ENCODE measurements around the gene THBS1.

DNA sequence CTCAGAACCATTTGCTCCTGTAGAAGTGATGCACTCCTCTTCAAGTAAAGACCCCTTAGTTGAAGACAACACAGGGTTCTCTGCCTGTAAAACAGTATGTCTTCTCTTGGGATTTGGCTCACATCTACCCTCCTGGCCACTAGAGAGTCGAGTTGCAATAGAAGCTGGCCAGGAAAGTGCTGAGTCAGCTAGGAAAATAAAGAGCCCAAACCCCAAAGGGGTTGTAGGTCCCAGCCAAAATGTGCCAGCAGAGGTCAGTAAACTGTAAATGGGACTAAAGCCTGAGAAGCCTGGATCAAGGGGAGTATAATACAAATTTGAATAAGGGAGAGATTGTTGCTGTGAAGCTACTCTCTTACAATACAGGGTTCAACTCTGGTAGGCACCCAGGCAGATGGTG lies 37.2 kb upstream of the THBS1 start:
- TF ChIP-seq, protein P1, sequence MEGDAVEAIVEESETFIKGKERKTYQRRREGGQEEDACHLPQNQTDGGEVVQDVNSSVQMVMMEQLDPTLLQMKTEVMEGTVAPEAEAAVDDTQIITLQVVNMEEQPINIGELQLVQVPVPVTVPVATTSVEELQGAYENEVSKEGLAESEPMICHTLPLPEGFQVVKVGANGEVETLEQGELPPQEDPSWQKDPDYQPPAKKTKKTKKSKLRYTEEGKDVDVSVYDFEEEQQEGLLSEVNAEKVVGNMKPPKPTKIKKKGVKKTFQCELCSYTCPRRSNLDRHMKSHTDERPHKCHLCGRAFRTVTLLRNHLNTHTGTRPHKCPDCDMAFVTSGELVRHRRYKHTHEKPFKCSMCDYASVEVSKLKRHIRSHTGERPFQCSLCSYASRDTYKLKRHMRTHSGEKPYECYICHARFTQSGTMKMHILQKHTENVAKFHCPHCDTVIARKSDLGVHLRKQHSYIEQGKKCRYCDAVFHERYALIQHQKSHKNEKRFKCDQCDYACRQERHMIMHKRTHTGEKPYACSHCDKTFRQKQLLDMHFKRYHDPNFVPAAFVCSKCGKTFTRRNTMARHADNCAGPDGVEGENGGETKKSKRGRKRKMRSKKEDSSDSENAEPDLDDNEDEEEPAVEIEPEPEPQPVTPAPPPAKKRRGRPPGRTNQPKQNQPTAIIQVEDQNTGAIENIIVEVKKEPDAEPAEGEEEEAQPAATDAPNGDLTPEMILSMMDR (IDR thresholded peaks at IDR 0.05), result no peak
- TF ChIP-seq, protein P2, sequence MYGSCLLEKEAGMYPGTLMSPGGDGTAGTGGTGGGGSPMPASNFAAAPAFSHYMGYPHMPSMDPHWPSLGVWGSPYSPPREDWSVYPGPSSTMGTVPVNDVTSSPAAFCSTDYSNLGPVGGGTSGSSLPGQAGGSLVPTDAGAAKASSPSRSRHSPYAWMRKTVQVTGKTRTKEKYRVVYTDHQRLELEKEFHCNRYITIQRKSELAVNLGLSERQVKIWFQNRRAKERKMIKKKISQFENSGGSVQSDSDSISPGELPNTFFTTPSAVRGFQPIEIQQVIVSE (CRISPR knock-in tag; IDR thresholded peaks at IDR 0.05; ENCODE audit: borderline replicate concordance), result no peak
- TF ChIP-seq NFYB (CRISPR knock-in tag; conservative IDR thresholded peaks at IDR 0.05; ENCODE audit: low read depth), result no peak
- TF ChIP-seq ZNF138 (CRISPR knock-in tag; conservative IDR thresholded peaks at IDR 0.05), result no peak
- no peak for TF ChIP-seq FOXJ3 (CRISPR knock-in tag; IDR thresholded peaks at IDR 0.05; ENCODE audit: borderline replicate concordance)
- TF ChIP-seq CREM (CRISPR knock-in tag; IDR thresholded peaks at IDR 0.05), result no peak
- TF ChIP-seq, protein P3, sequence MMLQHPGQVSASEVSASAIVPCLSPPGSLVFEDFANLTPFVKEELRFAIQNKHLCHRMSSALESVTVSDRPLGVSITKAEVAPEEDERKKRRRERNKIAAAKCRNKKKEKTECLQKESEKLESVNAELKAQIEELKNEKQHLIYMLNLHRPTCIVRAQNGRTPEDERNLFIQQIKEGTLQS (CRISPR knock-in tag; conservative IDR thresholded peaks at IDR 0.05), result no peak
- TF ChIP-seq NR3C1 (CRISPR knock-in tag; conservative IDR thresholded peaks at IDR 0.05; ENCODE audit: low read depth), result no peak
- TF ChIP-seq SP1 (CRISPR knock-in tag; conservative IDR thresholded peaks at IDR 0.05), result no peak
